ENCODE measurements around the gene SPON1.

The SPON1 gene

DNA sequence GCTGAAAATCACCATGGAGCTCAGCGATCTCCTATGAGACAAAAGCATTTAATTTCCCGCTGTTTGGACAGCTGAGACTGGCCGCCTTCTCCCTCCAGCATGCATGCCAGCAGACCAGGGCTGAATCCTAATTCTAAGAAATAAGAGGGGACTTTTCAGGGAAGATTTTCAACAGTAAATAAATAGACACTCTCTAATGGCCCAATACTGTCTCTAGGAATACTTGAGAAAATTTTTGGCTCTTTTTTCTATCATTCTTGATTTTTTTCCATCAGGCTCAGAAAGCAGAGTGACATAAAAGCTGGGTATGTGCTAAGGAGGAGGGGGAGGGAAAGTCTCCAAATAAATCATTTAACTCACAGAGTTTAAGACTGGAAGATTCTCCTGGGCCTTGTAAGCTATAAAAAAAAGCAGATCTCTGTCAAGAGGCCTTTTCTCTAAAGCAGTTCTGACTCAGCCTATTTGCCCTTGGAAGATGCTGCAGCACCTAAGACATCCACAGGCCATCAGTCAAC, 17.6 kb upstream of the SPON1 start:
- DNase-seq = no peak

GRCh38 chr11:13947379-13947778, 15.1 kb upstream of the SPON1 start:
- DNase-seq = no peak

GRCh38 chr11:13949876-13950275, 12.6 kb upstream of the SPON1 start:
- no peak for DNase-seq

- no peak for DNase-seq
Observed at GRCh38 chr11:13952221-13952620, 10.3 kb upstream of the SPON1 start.

- no peak for DNase-seq
Observed at GRCh38 chr11:13952668-13953067, 9.9 kb upstream of the SPON1 start.

DNA sequence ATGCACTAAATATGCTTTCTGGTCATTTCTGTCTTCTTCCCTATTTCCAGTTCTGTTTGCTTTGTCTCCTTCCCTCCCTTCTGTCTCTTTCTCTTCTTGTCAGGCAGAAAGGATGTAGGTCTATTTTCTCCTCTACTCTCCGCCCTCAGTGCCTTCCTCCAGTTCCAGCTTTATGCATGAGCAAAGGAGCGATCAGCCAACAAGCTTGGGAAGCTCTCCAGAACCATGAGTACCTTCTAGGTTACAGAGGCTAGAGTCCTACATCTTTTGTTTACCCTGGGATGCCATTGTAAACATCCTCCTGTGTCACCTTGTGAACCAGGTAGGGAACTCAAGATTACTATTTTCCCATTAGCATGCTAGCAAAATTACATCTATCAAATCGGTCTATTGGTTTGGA, 7.9 kb upstream of the SPON1 start:
- DNase-seq = no peak

- peak; percentile 23 for DNase-seq
Observed at GRCh38 chr11:13955971-13956421, 6.5 kb upstream of the SPON1 start.

DNA sequence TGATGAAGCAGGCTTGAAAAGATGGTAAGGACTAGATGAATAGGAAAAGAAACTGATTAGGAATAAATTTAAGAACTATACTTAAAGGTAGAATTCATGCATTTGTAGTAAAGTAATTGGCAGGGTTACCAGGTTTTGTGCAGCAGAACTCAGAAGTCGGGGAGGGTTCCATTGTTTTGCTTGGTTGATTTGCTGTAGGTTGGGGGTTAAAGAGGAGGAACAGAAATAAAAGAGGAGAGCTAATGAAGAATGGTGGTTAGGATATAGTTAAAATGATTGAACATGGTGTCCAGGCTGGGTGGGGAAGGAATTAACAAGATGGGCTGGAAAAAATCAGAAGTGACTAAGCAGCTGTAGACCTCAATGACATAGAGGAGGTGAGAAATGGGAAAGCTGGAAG, 5.5 kb upstream of the SPON1 start:
- DNase-seq = no peak

DNA sequence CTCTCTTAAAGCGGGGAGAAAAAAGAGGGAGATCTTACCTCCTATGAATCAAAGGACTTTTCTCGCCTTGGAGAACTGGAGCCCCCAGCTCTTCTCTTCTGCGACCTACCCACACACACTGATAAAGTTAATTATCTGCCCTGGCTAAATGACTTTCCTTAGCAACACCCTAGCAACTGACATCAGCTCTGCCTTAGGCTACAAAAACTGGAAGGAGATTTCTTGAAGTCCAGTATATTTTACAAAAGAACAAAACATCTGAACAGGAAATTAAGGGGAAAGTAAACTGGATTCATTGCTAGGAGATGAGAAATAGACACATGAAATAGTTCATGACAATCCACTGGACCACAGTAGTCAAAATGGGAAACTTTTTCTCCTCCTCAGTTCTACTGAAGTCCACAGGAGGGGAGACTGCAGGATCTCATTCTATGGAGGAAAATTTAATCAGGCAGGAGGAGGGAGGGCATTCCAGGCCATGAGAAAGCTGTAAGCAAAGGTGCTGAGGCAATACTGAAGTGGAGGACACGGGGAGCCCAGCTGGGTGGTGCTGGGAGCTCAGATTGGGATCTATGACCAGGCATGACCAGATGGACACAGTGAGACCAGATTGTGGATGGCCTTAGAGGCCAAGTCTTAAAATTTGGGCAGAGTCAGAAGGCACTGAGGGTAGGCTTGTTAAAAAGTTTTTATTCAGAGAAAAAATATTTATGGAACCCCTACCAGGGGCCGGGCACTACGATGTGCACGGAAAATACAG, 3.7 kb upstream of the SPON1 start:
- no peak for DNase-seq

DNA sequence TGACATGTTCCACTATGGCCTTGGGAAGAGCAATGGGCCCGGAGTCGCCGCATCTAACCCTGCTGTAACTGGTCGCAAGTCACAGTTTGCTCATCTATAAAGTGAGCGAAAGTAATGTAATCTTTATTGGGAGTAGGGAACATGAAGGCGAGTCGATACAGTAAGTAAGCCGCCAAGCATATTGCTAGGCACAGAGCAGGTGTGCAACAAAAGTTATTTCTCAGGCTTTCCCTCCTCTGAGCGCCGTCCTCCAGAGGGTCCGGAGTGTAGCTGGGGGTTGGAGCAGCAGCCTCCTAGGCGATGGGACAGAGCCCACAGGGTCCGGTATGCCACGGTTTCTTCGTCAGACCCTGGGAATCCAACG, 343 bp upstream of the SPON1 start:
- no peak for DNase-seq

DNA sequence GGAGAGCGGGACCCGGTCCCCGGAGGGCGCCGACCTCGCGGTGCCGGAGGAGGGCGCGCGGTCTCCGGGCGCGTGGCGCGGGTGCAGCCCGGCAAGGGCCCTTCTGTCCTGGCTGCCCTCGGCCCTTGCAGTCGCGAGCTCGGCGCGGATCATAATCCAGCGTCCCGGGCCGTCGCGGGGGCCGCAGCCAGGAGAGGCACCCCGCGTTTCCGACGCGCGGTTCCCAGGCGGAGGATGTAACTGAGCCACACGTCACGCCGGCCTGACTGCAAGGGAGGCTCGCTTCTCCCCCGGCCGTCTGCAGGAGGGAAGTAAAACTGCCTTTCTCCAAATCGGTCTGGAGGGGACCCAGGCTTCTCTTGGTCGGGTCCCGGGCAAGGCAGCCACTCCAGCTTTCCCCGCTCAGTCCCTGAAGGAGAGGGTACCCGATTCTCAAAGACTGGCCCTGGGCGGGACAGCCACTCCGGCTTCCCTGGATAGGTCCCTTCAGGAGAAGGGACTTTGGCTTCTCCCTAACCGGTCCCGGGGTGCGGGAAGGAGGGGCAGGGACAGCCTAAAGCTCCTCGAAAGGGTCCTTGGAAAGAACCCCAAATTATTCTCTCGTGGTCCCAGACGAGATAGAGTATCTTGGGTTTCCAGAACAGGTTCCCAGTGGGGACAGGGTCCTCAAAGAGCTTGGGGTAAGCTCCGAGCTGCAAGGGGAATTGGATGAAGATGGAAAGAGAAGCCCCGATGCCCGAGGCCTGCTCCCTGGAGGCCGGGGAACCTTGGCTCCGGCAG, 836 bp downstream of the SPON1 start:
- DNase-seq = no peak

GRCh38 chr11:13963949-13964770, 1.6 kb downstream of the SPON1 start:
- DNase-seq = no peak

DNA sequence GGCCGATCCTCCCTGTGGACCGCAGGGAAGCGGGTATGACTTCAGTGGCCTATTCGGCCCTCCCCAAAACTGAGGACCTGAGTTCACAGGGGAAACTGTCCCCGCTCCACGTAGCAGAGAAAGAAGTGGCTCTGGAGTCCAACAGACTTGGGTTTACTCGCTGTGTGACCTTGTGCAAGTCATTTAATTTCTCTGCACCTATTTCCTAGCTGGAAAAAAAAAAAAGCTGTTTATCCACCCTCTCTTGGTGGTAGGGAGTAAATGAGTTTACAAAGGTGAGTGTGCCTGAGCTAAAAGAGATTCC, 2.2 kb downstream of the SPON1 start:
- no peak for DNase-seq

DNA sequence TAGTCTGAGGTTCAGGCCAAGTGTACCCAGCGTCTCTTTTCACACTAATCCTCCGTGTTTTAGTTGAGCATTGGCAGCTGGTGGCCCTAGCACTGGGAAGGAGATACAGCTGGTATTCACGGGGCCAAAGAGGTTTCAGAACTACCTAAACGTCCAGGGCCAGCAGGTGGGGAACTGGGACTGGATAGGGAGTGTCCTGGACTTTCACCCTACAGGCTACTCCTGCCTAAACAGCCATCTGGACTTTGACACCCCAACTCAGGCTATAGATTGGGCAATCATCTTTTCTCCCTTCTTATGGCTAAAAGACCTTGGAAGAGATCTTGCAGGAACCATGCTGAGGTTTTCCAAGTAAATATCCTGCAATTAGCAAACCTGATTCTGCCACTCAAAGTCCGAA, 2.8 kb downstream of the SPON1 start:
- DNase-seq = no peak

DNA sequence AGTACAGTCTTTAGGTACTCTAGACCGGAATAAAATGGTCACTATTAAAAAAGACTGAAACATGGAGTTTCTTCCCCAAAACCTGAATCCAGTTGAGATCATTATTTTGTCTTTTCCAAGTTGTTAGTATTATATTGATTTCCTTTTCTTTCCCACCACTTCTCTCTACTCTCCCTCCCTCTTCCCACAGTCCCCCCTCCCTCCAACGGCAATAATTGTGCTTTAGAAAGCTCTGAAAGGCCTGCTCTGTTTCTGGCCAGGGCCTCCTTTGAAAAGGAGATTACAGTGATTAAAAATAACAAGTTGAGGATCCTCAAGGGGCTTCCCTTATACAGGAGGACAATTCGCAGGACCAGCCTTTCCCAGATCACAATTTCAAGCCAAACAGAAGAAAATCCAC, 3.5 kb downstream of the SPON1 start:
- DNase-seq = no peak

DNA sequence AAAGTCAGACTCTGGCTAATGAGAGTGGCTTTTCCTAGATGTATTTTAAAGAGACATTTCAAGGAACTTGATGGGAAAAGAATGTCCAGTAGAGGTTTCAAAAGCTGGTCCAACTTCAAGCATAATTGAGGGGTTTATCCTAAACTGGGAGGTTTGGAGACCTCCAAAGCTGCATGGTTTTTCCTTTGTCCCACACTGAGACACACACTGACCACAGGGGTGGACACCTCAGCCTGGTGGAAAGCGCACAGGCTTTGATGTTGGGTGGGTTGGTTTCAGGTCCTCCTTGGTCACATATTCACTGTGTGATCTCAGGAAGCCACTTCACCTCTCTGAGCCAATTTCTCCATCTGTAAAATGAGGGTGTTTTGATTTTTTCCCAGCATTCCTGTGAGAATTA, 4.0 kb downstream of the SPON1 start:
- DNase-seq = no peak

DNA sequence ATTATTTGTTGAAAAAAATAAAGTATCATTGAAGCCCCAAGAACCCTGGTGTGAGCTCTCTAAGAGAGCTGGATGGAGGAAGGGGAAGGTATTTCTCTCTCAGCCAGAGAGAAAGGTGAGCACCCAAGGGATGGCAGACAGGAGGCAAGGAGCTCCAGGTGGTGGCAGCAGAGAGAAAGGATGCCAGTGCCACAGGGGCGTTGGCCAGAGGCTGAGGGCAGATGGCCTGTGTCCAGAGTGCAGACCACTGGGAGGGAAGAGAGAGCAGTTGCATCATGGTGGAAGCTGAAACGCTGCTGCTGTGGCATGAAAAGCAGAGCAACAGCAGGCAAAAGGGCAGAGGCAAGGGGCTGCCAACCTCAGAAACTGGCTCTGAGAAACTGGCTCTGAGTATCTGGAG, 8.5 kb downstream of the SPON1 start:
- DNase-seq = no peak

DNA sequence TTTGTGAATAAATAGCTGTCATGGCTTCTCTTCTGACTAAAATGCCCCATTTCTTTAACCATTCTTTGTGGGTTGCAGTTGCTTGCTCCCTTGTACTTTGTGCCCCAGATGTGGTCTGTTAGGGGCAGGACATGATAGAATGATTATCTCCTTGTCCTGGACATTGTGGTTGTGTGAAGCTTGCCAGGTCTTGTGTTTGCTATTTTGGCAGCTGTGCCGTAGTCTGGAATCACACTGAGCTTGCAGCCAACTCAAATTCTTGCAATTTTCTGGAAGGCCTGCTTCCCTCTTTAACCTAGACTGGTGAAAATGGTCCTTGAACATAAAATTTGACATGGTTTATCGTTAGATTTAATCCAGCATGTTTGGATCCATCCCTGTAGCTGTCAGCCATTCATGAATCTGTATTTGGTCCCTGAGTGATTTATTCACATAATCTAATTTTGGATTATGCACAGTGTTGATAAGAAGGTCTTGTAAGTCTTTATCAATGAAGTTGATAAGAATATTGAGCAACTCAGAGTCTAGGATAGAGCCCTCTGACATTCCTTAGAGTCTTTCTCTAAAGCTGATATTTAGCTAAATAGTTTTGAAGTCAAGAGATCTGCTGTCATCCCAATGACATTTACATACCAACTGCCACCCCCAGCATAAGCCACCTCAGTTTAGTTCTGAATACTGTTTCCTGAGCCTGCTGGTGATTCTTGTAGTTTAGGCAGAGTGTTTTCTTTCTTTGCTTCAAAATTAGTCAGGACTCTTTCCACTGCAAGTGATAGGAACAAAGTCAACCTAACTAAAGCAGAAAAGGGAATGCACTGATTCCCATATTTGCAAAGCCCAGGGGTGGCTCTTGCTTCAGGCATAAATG, 9.8 kb downstream of the SPON1 start:
- DNase-seq = no peak

GRCh38 chr11:13972944-13973343, 10.4 kb downstream of the SPON1 start:
- DNase-seq = no peak

- DNase-seq = no peak
Observed at GRCh38 chr11:13974631-13975030, 12.1 kb downstream of the SPON1 start.

DNA sequence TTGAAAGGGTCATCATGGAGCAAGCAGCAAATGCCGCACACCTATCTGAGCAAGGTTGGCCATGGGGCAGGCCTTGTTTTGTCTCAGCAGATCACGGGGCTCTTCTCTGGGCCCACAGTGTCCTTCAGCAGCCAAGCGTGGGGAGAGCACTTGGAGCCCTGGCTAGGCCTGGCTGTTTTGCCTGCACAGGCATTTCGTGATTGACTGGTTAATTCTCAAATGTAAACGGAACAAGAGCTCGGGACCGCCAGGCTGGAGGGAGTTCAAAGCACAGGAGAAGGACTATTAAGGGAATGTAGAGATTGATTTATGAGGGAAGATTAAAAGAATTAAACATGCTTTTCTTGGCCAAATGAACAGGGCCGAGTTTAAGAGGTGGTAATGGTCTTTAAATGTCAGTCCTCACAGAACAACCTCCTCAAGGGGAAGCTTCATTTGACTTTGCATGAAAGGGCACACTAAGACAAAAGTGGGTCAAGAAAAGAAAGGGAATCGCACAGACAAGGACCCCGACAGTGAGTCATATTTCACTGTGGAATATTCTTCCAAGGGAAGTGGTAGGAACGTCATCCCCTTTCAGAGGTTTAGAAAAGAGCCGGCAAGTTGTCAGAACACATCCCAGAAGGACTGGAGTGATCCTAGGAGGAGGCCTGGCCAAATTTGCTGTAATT, 20.7 kb downstream of the SPON1 start:
- DNase-seq = no peak

Measured in NCI-H1694 (cell line).